Urothelium cell line (cell line): Measurements from ENCODE around the gene TENM4.
"Not testable (repeated sequence)": the region's sequence is repeated elsewhere in the genome, so short reads cannot be mapped to it uniquely, and the experiment has no call there.

Experiments
- DNase-seq: peaks from one replicate; pipeline ENCODE4 v3.0.0; 2011; ENCODE audit warnings: low spot score, mixed read lengths
- FAIRE-seq: peaks from 2 replicates; lab custom pipeline; 2011; peaks lifted over from hg19 to GRCh38; lab: Jason Lieb, UNC

TENM4 gene

GRCh38 chr11:79227308-79227707, 213.5 kb downstream of the TENM4 start:
- DNase-seq, result no peak
- no peak for FAIRE-seq

GRCh38 chr11:79226126-79226525, 214.7 kb downstream of the TENM4 start:
- FAIRE-seq (no peak), DNase-seq (no peak)

- DNase-seq, FAIRE-seq: not testable (repeated sequence)
Measured at GRCh38 chr11:79222163-79222562, 218.7 kb downstream of the TENM4 start.

- no peak for DNase-seq
- no peak for FAIRE-seq
Measured at GRCh38 chr11:79221444-79222130, 219.2 kb downstream of the TENM4 start.

- DNase-seq (no peak), FAIRE-seq (no peak)
Measured at GRCh38 chr11:79220171-79220570, 220.7 kb downstream of the TENM4 start.

GRCh38 chr11:79219186-79220045, 221.4 kb downstream of the TENM4 start:
- DNase-seq, result no peak
- FAIRE-seq, result no peak

GRCh38 chr11:79212741-79213190, 228.1 kb downstream of the TENM4 start:
- no peak for FAIRE-seq
- no peak for DNase-seq

GRCh38 chr11:79209540-79210266, 231.1 kb downstream of the TENM4 start:
- no peak for FAIRE-seq
- DNase-seq, result no peak

GRCh38 chr11:79208126-79208525, 232.7 kb downstream of the TENM4 start:
- DNase-seq, result no peak
- no peak for FAIRE-seq

- no peak for FAIRE-seq
- DNase-seq, result no peak
Measured at GRCh38 chr11:79206951-79207350, 233.9 kb downstream of the TENM4 start.

- no peak for DNase-seq
- FAIRE-seq, result no peak
Measured at GRCh38 chr11:79205786-79206185, 235.0 kb downstream of the TENM4 start.

- FAIRE-seq (peak; percentile 74), DNase-seq (peak; percentile 50)
Measured at GRCh38 chr11:79201677-79202347, 239.0 kb downstream of the TENM4 start.

GRCh38 chr11:79200398-79201070, 240.3 kb downstream of the TENM4 start:
- no peak for FAIRE-seq
- no peak for DNase-seq

GRCh38 chr11:79199729-79200354, 241.0 kb downstream of the TENM4 start:
- no peak for FAIRE-seq
- DNase-seq, result no peak

GRCh38 chr11:79198898-79199250, 242.0 kb downstream of the TENM4 start:
- DNase-seq, result no peak
- FAIRE-seq, result no peak

GRCh38 chr11:79198203-79198897, 242.5 kb downstream of the TENM4 start:
- DNase-seq, result no peak
- no peak for FAIRE-seq

- FAIRE-seq (no peak), DNase-seq (no peak)
Measured at GRCh38 chr11:79196950-79197349, 243.9 kb downstream of the TENM4 start.

GRCh38 chr11:79195209-79195608, 245.6 kb downstream of the TENM4 start:
- FAIRE-seq, result no peak

GRCh38 chr11:79193663-79194310, 247.0 kb downstream of the TENM4 start:
- FAIRE-seq (no peak), DNase-seq (no peak)

More at GRCh38 chr11:79195209-79195608, 245.6 kb downstream of the TENM4 start:
- no peak for DNase-seq
